Body of pancreas (tissue), 4 donors: Measurements from ENCODE around the gene F2.

Experiments used
- POLR2A ChIP-seq, 3 donors: fragments of 450-650 bp; IDR thresholded peaks; one replicate each; pipeline ENCODE4 v1.6.1; 2016; ENCODE audit warnings: antibody characterized with exemption in 3 of 3, mild to moderate bottlenecking in 2 of 3
- TF ChIP-seq, protein P1 (sequence below), 7 experiments: fragments of 450-650 bp in 4 of 7; fragments of 200-600 bp in 3 of 7; sonication (generic) in 3 of 7; IDR thresholded peaks; one replicate each; pipeline ENCODE4 v1.5.1; 2016 to 2019; ENCODE audit warnings: antibody characterized with exemption in 7 of 7

GRCh38 chr11:46674463-46675287, 44.3 kb upstream of the F2 start:
- TF ChIP-seq, protein P1, sequence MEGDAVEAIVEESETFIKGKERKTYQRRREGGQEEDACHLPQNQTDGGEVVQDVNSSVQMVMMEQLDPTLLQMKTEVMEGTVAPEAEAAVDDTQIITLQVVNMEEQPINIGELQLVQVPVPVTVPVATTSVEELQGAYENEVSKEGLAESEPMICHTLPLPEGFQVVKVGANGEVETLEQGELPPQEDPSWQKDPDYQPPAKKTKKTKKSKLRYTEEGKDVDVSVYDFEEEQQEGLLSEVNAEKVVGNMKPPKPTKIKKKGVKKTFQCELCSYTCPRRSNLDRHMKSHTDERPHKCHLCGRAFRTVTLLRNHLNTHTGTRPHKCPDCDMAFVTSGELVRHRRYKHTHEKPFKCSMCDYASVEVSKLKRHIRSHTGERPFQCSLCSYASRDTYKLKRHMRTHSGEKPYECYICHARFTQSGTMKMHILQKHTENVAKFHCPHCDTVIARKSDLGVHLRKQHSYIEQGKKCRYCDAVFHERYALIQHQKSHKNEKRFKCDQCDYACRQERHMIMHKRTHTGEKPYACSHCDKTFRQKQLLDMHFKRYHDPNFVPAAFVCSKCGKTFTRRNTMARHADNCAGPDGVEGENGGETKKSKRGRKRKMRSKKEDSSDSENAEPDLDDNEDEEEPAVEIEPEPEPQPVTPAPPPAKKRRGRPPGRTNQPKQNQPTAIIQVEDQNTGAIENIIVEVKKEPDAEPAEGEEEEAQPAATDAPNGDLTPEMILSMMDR (IDR thresholded peaks at IDR 0.05) = no peak
- no peak for TF ChIP-seq POLR2A (IDR thresholded peaks at IDR 0.05)
